Fibroblast of gingiva (primary cell): Measurements from ENCODE around the gene SLC5A11.
"Not testable (repeated sequence)": the region's sequence is repeated elsewhere in the genome, so short reads cannot be mapped to it uniquely, and the experiment has no call there.

ENCODE experiments used
- DNase-seq: peaks from one replicate; pipeline ENCODE4 v3.0.0-alpha.2; 2011; ENCODE audit warnings: low read depth

The SLC5A11 gene

DNA sequence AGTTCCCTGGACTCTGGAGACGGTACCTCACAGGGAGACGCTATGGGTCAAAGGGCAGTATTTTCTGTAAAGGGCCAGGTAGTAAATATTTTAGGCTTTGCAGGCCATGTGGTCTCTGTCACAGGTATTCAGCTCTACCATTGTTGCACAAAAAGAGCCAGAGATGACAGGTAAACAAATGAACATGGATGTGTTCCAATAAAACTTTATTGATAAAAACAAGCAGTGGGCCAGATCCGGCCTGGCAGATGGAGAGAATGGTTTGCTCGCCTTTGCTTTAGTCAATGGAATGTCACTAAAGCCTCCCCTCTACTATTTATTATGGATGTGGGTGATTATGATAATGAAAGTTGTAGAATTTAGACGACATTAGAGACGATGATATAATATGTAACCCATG lies 8.9 kb upstream of the SLC5A11 start:
- DNase-seq: no peak

GRCh38 chr16:24837969-24838368 lies 7.8 kb upstream of the SLC5A11 start:
- DNase-seq: no peak

DNA sequence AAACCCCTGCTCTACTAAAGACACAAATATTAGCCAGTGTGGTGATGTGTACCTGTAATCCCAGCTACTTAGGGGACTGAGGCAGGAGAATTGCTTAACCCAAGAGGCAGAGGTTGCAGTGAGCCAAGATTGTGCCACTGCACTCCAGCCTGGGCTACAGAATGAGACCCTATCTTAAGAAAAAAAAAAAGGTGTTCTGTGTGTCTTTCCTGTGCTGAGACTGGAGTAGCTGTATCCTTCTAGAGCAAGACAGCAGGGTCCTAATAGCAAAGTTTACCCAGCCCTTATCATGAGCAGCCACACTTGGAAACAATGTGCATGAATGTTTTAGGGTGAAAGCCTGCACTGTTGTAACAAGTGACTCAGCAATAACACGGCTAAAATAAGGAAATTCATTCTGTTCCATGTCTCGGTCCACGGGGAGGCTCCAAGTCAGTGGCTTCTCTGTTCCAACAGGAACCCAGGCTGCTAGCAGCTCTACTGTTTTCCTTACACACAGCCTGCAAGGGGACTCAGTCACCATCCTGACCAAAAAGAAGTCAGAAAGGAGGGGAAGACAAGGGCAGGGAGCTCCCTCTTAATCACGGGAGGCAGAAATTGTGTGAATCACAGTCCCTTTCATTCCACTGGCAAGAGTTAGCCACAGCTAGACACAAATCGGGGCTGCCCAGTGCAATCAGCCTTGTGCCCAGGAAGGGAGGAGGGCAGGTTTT lies 7.1 kb upstream of the SLC5A11 start:
- DNase-seq: peak; percentile 69

- DNase-seq: no peak
Measured at GRCh38 chr16:24839347-24839972, 6.3 kb upstream of the SLC5A11 start.

DNA sequence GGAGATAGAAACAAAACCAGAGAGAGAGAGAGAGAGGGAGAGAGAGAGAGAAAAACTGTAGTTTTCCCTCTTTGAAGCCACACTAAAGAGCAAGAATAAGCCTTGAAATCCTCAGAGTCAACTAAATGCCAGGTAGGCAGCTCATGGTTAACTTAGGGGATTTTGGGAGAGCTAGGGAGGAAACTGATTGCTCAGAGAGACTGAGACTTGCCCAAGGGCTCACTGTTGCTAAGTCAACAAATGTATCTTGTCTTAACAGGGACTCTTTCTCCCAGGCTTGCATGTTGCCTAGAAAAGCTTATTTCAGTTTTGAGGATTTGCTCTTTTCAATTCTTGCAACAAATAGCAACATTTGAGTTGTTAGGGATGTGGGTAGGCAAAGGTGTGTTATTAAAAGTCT lies 4.5 kb upstream of the SLC5A11 start:
- no peak for DNase-seq

DNA sequence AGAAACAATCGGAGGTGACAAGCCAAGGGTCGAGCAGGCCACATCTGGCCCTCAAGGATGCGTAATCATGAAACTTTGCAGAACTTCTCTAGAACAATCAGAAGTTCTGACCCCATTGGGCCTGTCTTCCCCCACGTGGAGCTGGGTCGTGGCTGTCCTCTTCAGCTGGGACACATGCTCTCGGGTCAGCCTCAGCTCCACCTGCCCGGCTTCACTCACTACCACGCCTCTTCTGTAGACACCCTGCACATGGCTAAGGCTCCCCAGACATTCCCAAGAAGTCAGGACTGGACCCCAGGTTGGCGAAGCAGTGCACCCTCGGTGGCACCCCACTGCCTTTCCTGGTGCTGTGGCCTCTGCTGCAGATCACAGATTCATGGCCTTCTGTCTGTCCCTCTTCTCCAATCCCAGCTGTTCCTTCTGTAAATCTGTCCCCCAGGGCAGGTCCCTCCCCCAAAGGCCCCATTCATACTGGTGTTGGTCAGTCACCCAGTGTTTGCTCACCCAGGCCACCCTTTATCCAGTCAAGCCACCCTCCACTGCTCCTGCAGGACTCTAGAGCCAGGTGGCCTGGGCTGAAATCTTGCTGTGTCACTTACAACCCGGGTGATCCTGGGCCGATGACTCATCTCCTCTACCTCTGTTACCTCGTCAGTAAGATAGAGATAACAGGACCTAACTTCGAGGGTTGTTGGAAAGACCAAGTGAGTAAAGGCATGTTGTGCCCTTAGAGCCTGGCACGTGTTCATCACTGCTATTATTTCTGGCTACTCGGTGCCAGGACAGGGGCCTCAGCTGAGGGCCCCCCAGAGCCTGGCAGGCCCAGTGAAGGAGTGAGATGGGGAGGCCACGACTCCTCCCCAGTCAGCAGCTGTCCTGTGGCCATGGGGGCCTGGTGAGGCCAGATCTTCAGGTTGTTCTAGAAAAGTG lies 1.4 kb upstream of the SLC5A11 start:
- DNase-seq: no peak

DNA sequence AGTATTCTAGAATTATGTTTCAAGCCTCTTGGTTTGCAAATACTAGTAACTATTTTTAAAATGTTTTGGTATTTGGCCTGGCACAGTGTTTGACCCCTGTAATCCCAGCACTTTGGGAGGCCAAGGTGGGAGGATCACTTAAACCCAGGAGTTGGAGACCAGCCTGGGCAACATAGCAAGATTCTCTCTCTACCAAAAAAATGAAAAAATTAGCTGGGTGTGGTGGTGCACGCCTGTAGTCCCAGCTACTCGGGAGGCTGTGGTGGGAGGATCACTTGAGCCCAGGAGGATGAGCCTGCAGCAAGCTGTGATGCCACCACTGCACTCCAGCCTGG lies 765 bp upstream of the SLC5A11 start:
- DNase-seq: not testable (repeated sequence)

DNA sequence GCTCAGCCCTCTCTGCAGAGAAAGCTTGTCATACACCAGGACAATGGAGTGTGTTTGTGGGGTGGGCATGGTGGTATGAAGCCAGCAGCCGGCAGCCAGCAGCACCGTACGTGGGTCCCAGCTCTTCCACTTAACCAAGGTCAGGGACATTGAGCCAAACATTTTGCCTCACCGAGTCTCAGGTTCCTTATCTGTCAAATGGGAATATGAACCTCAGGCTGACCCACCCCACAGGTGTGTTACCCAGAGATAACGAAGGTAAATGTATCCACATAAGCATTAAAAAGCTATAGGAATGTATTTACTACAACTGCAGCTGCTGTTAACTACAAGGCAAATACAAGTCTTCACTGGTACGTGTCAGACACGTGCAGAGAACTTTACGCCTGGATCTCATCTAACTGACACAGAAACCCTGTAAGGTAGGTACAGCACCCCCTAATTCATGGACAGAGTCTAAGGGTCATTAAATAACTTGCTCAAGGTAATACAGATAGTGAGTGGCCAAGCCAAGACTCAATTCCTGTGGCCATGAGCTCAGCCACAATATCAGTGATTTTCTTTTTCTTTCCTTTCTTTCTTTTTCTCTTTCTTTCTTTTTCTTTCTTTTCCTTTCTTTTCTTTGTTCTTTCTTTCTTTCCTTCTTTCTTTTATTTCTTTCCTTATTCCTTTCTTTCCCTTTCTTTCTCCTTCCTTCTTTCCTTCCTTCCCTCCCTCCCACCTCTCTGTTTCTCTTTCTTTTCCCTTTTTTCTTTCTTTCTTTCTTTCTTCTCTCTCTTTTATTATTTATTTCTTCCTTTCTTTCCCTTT lies 990 bp downstream of the SLC5A11 start:
- no peak for DNase-seq

- DNase-seq: no peak
Measured at GRCh38 chr16:24847358-24847664, 1.5 kb downstream of the SLC5A11 start.

- DNase-seq: peak; percentile 45
Measured at GRCh38 chr16:24848065-24848464, 2.3 kb downstream of the SLC5A11 start.

DNA sequence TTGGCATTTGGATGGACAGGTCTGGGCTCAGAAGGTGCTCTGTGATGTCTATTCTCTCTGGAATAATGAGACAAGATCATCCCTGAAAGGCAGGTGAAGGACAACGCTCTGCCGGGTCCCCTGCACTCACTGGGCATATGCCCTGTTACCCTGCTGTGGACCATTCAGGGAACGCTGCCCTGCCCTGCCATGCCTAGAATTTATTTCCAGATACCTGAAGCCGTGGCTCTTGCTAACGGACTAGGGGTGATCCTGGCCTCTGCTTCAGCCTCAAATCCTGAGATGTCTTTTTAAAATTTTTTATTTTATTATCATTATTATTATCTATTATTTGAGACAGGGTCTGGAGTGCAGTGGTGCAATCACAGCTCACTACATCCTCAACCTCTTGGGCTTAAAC lies 3.9 kb downstream of the SLC5A11 start:
- DNase-seq: no peak

GRCh38 chr16:24850289-24850938 lies 4.7 kb downstream of the SLC5A11 start:
- peak; percentile 40 for DNase-seq

DNA sequence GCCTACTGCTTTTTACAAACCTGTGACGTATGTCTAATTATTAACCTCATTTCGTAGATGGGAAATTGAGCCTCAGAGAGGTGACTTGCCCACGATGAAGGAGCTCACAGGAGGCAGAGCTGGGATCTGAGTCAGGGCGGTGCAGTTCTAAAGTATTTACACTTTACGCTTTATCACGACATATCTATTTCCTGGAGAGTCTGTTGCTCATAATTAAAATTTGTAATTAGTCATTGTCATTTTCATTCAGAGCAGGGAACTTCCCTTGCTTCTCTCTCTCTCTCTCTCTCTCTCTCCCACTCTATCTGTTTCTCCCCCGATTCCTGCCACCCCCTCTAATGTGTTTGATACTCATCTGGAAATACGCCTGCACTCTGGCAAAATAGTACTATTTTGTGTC lies 5.9 kb downstream of the SLC5A11 start:
- no peak for DNase-seq

GRCh38 chr16:24852281-24852721 lies 6.5 kb downstream of the SLC5A11 start:
- DNase-seq: no peak

DNA sequence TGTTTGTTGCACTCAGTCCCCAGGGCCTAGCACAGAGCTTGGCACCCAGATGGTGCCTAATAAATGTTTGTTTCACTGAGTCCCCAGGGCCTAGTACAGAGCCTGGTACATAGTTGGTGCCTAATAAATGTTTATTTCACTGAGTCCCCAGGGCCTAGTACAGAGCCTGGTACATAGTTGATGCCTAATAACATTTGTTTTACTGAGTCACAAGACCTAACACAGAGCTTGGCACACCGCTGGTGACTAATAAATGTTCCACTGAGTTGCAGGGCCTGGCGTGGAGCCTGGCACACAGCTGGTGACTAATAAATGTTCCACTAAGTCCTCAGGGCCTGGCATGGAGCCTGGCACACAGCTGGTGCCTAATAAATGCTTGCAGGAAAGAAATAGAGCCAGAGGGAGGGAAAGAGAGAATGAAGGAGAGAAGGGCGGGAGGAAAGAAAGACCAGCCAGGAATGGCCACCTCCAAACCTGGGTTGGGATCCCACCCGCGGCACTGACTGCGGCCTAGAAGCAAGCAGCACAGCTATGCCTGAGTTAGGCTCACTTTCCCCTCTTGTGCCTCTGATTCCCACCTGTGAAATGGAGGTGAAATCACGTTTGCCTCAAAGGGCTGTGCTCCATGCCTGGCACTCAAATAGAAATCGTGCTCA lies 7.5 kb downstream of the SLC5A11 start:
- DNase-seq: no peak

DNA sequence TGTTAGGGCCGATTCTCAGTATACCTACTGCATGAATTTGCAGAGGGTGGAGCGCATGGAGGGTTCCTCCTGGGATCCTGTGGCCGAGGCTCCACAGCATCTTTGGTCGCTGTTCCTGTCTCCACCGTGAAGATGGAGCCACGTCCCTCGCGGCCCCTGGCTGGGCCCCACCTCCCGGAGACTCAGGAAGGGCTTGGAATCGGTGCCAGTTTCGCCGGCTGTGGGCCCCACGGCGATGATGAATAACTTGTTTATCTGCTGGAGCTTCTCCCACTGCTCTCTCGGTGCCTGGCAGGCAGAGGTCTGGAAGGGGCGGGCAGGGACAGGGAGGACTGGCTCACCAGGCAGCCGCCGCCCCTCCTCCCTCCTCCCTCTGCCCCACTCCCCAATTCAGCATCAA lies 8.1 kb downstream of the SLC5A11 start:
- peak; percentile 48 for DNase-seq

DNA sequence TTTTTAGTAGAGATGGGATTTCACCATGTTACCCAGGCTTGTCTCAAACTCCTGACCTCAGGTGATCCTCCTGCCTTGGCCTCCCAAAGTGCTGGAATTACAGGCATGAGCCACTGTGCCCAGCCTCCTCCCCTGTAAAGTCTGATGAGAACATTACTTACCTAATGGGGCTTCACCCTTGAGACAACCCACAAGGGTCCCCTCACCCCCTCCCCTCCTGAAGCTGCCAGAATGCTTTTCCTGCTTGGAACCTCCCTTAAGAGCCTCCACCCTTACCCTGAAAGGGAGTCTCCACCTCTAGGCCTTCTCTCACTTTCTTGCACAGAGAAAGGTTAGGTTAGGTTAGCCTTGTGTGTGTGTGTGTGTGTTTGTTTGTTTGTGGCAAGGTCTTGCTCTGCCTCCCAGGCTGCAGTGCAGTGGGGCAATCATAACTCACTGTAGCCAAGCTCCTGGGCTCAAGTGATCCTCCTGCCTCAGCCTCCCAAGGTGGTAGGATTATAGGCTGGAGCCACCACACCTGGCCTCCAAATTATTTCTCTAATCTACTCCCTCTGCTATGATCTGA lies 8.9 kb downstream of the SLC5A11 start:
- DNase-seq: no peak

- DNase-seq: no peak
Measured at GRCh38 chr16:24855678-24856077, 9.9 kb downstream of the SLC5A11 start.

GRCh38 chr16:24856871-24857270 lies 11.1 kb downstream of the SLC5A11 start:
- not testable (repeated sequence) for DNase-seq

- DNase-seq: peak; percentile 24
Measured at GRCh38 chr16:24858219-24859041, 12.7 kb downstream of the SLC5A11 start.
